ENCODE measurements around the gene PHEX. TPM values are rescaled to one million over a fixed set of nuclear protein-coding genes. Genes with fewer than 3 reads are reported as not detected.

The PHEX gene
- polyA plus RNA-seq (2012; ENCODE audit: insufficient read length, low read depth), result 0.35 TPM

- TF ChIP-seq REST (IDR thresholded peaks at IDR 0.05; ENCODE audit: insufficient read depth in 1 of 2, low read depth in 2 of 2, low read length in 2 of 2), result no peak
Observed at GRCh38 chrX:22032084-22032483, at the start of gene PHEX. Gene PHEX (plus strand): TSS chrX:22032325. CDS start chrX:22033006, 681 bp downstream.

- no peak for TF ChIP-seq FOXP2 (optimal IDR thresholded peaks at IDR 0.05; ENCODE audit: borderline replicate concordance, extremely low read depth, extremely low read length, insufficient read depth)
- no peak for TF ChIP-seq SIN3A (IDR thresholded peaks at IDR 0.05; ENCODE audit: borderline replicate concordance, insufficient read depth, low read length)
- TF ChIP-seq POLR2AphosphoS5 (IDR thresholded peaks at IDR 0.05; ENCODE audit: low read depth, low read length), result no peak
- TF ChIP-seq TAF1 (IDR thresholded peaks at IDR 0.05; ENCODE audit: borderline replicate concordance, insufficient read depth, low read length), result no peak
- no peak for TF ChIP-seq REST (IDR thresholded peaks at IDR 0.05; ENCODE audit: insufficient read depth in 1 of 2, low read depth in 2 of 2, low read length in 2 of 2)
Observed at GRCh38 chrX:21985332-21985777, 46.8 kb upstream of the PHEX start.

- no peak for TF ChIP-seq REST (IDR thresholded peaks at IDR 0.05; ENCODE audit: insufficient read depth in 1 of 2, low read depth in 2 of 2, low read length in 2 of 2)
- no peak for TF ChIP-seq TAF1 (IDR thresholded peaks at IDR 0.05; ENCODE audit: borderline replicate concordance, insufficient read depth, low read length)
- no peak for TF ChIP-seq SIN3A (IDR thresholded peaks at IDR 0.05; ENCODE audit: borderline replicate concordance, insufficient read depth, low read length)
- no peak for TF ChIP-seq POLR2AphosphoS5 (IDR thresholded peaks at IDR 0.05; ENCODE audit: low read depth, low read length)
- no peak for TF ChIP-seq FOXP2 (optimal IDR thresholded peaks at IDR 0.05; ENCODE audit: borderline replicate concordance, extremely low read depth, extremely low read length, insufficient read depth)
Observed at GRCh38 chrX:21986596-21986995, 45.5 kb upstream of the PHEX start.

GRCh38 chrX:21989384-21989783 is 42.7 kb upstream of the PHEX start:
- no peak for TF ChIP-seq FOXP2 (optimal IDR thresholded peaks at IDR 0.05; ENCODE audit: borderline replicate concordance, extremely low read depth, extremely low read length, insufficient read depth)
- no peak for TF ChIP-seq TAF1 (IDR thresholded peaks at IDR 0.05; ENCODE audit: borderline replicate concordance, insufficient read depth, low read length)
- TF ChIP-seq REST (IDR thresholded peaks at IDR 0.05; ENCODE audit: insufficient read depth in 1 of 2, low read depth in 2 of 2, low read length in 2 of 2), result no peak
- no peak for TF ChIP-seq POLR2AphosphoS5 (IDR thresholded peaks at IDR 0.05; ENCODE audit: low read depth, low read length)
- TF ChIP-seq SIN3A (IDR thresholded peaks at IDR 0.05; ENCODE audit: borderline replicate concordance, insufficient read depth, low read length), result no peak

- TF ChIP-seq POLR2AphosphoS5 (IDR thresholded peaks at IDR 0.05; ENCODE audit: low read depth, low read length) (no peak), FOXP2 (optimal IDR thresholded peaks at IDR 0.05; ENCODE audit: borderline replicate concordance, extremely low read depth, extremely low read length, insufficient read depth) (no peak), REST (IDR thresholded peaks at IDR 0.05; ENCODE audit: insufficient read depth in 1 of 2, low read depth in 2 of 2, low read length in 2 of 2) (no peak), TAF1 (IDR thresholded peaks at IDR 0.05; ENCODE audit: borderline replicate concordance, insufficient read depth, low read length) (no peak), SIN3A (IDR thresholded peaks at IDR 0.05; ENCODE audit: borderline replicate concordance, insufficient read depth, low read length) (no peak)
Observed at GRCh38 chrX:21990832-21991231, 41.3 kb upstream of the PHEX start.
